ENCODE measurements around the gene HCAR2.
"Not testable (repeated sequence)": the region's sequence is repeated elsewhere in the genome, so short reads cannot be mapped to it uniquely, and the experiment has no call there.

HCAR2 gene

GRCh38 chr12:122691566-122691965, 11.6 kb downstream of the HCAR2 start:
- Mint-ChIP-seq H3K27me3 (ENCODE audit: low read depth) (no peaks in the 10 kb centered on the region), H3K4me3 (no peak overlapping the region), H3K27ac (no peak overlapping the region), H3K36me3 (ENCODE audit: low read depth) (no peaks in the 10 kb centered on the region), H3K9me3 (no peaks in the 10 kb centered on the region), H3K4me1 (no peaks in the 10 kb centered on the region)
- no peak for TF ChIP-seq CTCF (IDR thresholded peaks at IDR 0.05; ENCODE audit: unreplicated experiment in 3 of 3)

GRCh38 chr12:122688291-122688690, 14.9 kb downstream of the HCAR2 start:
- Mint-ChIP-seq H3K36me3 (ENCODE audit: low read depth) (no peaks in the 10 kb centered on the region), H3K4me3 (no peak overlapping the region), H3K27ac (no peak overlapping the region), H3K9me3 (no peaks in the 10 kb centered on the region), H3K4me1 (no peaks in the 10 kb centered on the region), H3K27me3 (ENCODE audit: low read depth) (no peaks in the 10 kb centered on the region)
- no peak for TF ChIP-seq CTCF (IDR thresholded peaks at IDR 0.05; ENCODE audit: unreplicated experiment in 3 of 3)

GRCh38 chr12:122687086-122687485, 16.1 kb downstream of the HCAR2 start:
- no peaks in the 10 kb centered on the region for H3K4me1 Mint-ChIP-seq
- H3K27ac Mint-ChIP-seq: no peak overlapping the region
- no peaks in the 10 kb centered on the region for H3K9me3 Mint-ChIP-seq
- no peaks in the 10 kb centered on the region for H3K27me3 Mint-ChIP-seq (ENCODE audit: low read depth)
- H3K36me3 Mint-ChIP-seq (ENCODE audit: low read depth): no peaks in the 10 kb centered on the region
- TF ChIP-seq CTCF (IDR thresholded peaks at IDR 0.05; ENCODE audit: unreplicated experiment in 3 of 3): no peak
- no peak overlapping the region for H3K4me3 Mint-ChIP-seq

GRCh38 chr12:122686538-122686937, 16.6 kb downstream of the HCAR2 start:
- Mint-ChIP-seq H3K27me3 (ENCODE audit: low read depth) (no peaks in the 10 kb centered on the region), H3K4me3 (no peak overlapping the region), H3K4me1 (no peaks in the 10 kb centered on the region), H3K9me3 (no peaks in the 10 kb centered on the region), H3K36me3 (ENCODE audit: low read depth) (no peaks in the 10 kb centered on the region), H3K27ac (no peak overlapping the region)
- TF ChIP-seq CTCF (IDR thresholded peaks at IDR 0.05; ENCODE audit: unreplicated experiment in 3 of 3): no peak

- TF ChIP-seq CTCF (IDR thresholded peaks at IDR 0.05; ENCODE audit: unreplicated experiment in 3 of 3): no peak
- Mint-ChIP-seq H3K4me3 (no peak overlapping the region), H3K4me1 (peaks cover under 1% of the 10 kb centered on the region)
These were observed 18.8 kb downstream of the HCAR2 start for GRCh38 chr12:122684297-122684813.

GRCh38 chr12:122681814-122682213, 21.3 kb downstream of the HCAR2 start:
- Mint-ChIP-seq H3K4me1 (peaks cover 6% of the 10 kb centered on the region), H3K4me3 (no peak overlapping the region)

More at GRCh38 chr12:122684297-122684813, 18.8 kb downstream of the HCAR2 start:
- Mint-ChIP-seq H3K27ac (no peak overlapping the region), H3K36me3 (ENCODE audit: low read depth) (no peaks in the 10 kb centered on the region), H3K9me3 (no peaks in the 10 kb centered on the region), H3K27me3 (ENCODE audit: low read depth) (no peaks in the 10 kb centered on the region)

GRCh38 chr12:122680989-122681388, 22.2 kb downstream of the HCAR2 start:
- not testable (repeated sequence) for H3K36me3 Mint-ChIP-seq (ENCODE audit: low read depth); H3K4me3 Mint-ChIP-seq

More at GRCh38 chr12:122681814-122682213, 21.3 kb downstream of the HCAR2 start:
- Mint-ChIP-seq H3K27ac (no peak overlapping the region), H3K9me3 (peaks cover 3% of the 10 kb centered on the region), H3K27me3 (ENCODE audit: low read depth) (no peaks in the 10 kb centered on the region), H3K36me3 (ENCODE audit: low read depth) (no peaks in the 10 kb centered on the region)
- TF ChIP-seq CTCF (IDR thresholded peaks at IDR 0.05; ENCODE audit: unreplicated experiment in 3 of 3): no peak

GRCh38 chr12:122676781-122677180, 26.4 kb downstream of the HCAR2 start:
- not testable (repeated sequence) for H3K4me1 Mint-ChIP-seq; H3K27me3 Mint-ChIP-seq (ENCODE audit: low read depth); H3K36me3 Mint-ChIP-seq (ENCODE audit: low read depth); H3K4me3 Mint-ChIP-seq; H3K9me3 Mint-ChIP-seq
- H3K27ac Mint-ChIP-seq: peak overlapping the region in 1 of 3 experiments; percentile 65

More at GRCh38 chr12:122680989-122681388, 22.2 kb downstream of the HCAR2 start:
- not testable (repeated sequence) for H3K9me3 Mint-ChIP-seq; H3K27ac Mint-ChIP-seq; H3K4me1 Mint-ChIP-seq; H3K27me3 Mint-ChIP-seq (ENCODE audit: low read depth)

GRCh38 chr12:122676015-122676414, 27.1 kb downstream of the HCAR2 start:
- H3K9me3 Mint-ChIP-seq; H3K36me3 Mint-ChIP-seq (ENCODE audit: low read depth); H3K27me3 Mint-ChIP-seq (ENCODE audit: low read depth); H3K4me1 Mint-ChIP-seq; H3K4me3 Mint-ChIP-seq: not testable (repeated sequence)
- H3K27ac Mint-ChIP-seq: peak overlapping the region in 1 of 3 experiments; percentile 59
